GM23338 (cell line): Measurements from ENCODE around the gene ATP8A2. TPM values are rescaled to one million over a fixed set of nuclear protein-coding genes. Genes with fewer than 3 reads are reported as not detected.
A peak's percentile ranks its signal among the peaks of the same experiment; 100 is the strongest.

Source experiments
- ATAC-seq: fragments of 200-7000 bp; cut with Tn5 transposase; 3 replicates; pipeline ENCODE4 v1.9.1; 2020
- DNase-seq: peaks from one replicate; pipeline ENCODE4 v3.0.0-alpha.2; 2015; ENCODE audit warnings: low spot score
- H2AFZ ChIP-seq: fragments of 200-600 bp; sonication (generic); 2 replicates; pipeline ENCODE4 v1.8.0; 2016; ENCODE audit warnings: antibody characterized with exemption, mild to moderate bottlenecking, moderate library complexity
- H3F3A ChIP-seq: fragments of 200-600 bp; sonication (generic); replicated peaks from 2 replicates; pipeline ENCODE4 v1.8.0; 2017; ENCODE audit warnings: antibody characterized with exemption, mixed run types, low read depth
- H3K27ac ChIP-seq: fragments of 200-600 bp; sonication (generic); 2 replicates; pipeline ENCODE4 v1.6.1; 2016; ENCODE audit warnings: low read depth
- H3K27me3 ChIP-seq: fragments of 200-600 bp; sonication (generic); 2 replicates; pipeline ENCODE4 v1.8.0; 2016; ENCODE audit warnings: mild to moderate bottlenecking, mixed run types, moderate library complexity; ENCODE audit not compliant: insufficient read depth
- H3K36me3 ChIP-seq: fragments of 200-600 bp; sonication (generic); 2 replicates; pipeline ENCODE4 v1.8.0; 2016; ENCODE audit warnings: mild to moderate bottlenecking; ENCODE audit not compliant: insufficient read depth
- H3K4me1 ChIP-seq: fragments of 200-600 bp; sonication (generic); 2 replicates; pipeline ENCODE4 v1.8.0; 2016; ENCODE audit warnings: mild to moderate bottlenecking, moderate library complexity; ENCODE audit not compliant: insufficient read depth
- H3K4me2 ChIP-seq: fragments of 200-600 bp; sonication (generic); 2 replicates; pipeline ENCODE4 v1.7.1; 2017; ENCODE audit warnings: mixed run types
- H3K4me3 ChIP-seq: fragments of 200-600 bp; sonication (generic); 2 replicates; pipeline ENCODE4 v1.6.1; 2016; ENCODE audit warnings: mixed run types
- H3K79me2 ChIP-seq: fragments of 200-600 bp; sonication (generic); replicated peaks from 2 replicates; pipeline ENCODE4 v1.8.0; 2017; ENCODE audit warnings: mild to moderate bottlenecking; ENCODE audit not compliant: insufficient read depth
- H3K9me2 ChIP-seq: fragments of 200-600 bp; sonication (generic); 2 replicates; pipeline ENCODE4 v1.8.0; 2017; ENCODE audit not compliant: insufficient read depth
- H4K20me1 ChIP-seq: fragments of 200-600 bp; sonication (generic); replicated peaks from 2 replicates; pipeline ENCODE4 v1.8.0; 2017; ENCODE audit warnings: mild to moderate bottlenecking; ENCODE audit not compliant: insufficient read depth
- H3K27ac Mint-ChIP-seq: 2 replicates; pipeline ENCODE4 v1.8.0; 2020; ENCODE audit warnings: inconsistent platforms, mild to moderate bottlenecking, moderate library complexity, mixed read lengths
- H3K27me3 Mint-ChIP-seq: 3 replicates; pipeline ENCODE4 v1.8.0; 2022; ENCODE audit warnings: low read depth, mild to moderate bottlenecking, moderate library complexity, mixed read lengths, inconsistent platforms; ENCODE audit not compliant: insufficient read depth, poor library complexity
- H3K36me3 Mint-ChIP-seq: 3 replicates; pipeline ENCODE4 v1.8.0; 2021; ENCODE audit warnings: low read depth, mild to moderate bottlenecking, inconsistent platforms, moderate library complexity, mixed read lengths
- H3K4me1 Mint-ChIP-seq: 3 replicates; pipeline ENCODE4 v1.8.0; 2020; ENCODE audit warnings: mild to moderate bottlenecking, inconsistent platforms, mixed read lengths
- H3K4me3 Mint-ChIP-seq: 3 replicates; pipeline ENCODE4 v1.8.0; 2021; ENCODE audit warnings: moderate library complexity, mild to moderate bottlenecking, inconsistent platforms, mixed read lengths
- H3K9me3 Mint-ChIP-seq: 3 replicates; pipeline ENCODE4 v1.8.0; 2020; ENCODE audit warnings: moderate library complexity, mild to moderate bottlenecking, inconsistent platforms, mixed read lengths
- CREB1 ChIP-seq: fragments of 250-450 bp; sonication (Bioruptor Pico); IDR thresholded peaks from 2 replicates; pipeline ENCODE4 v1.5.0; 2020; ENCODE audit warnings: low read depth, mild to moderate bottlenecking, moderate library complexity
- EZH2 ChIP-seq: fragments of 200-600 bp; sonication (generic); IDR thresholded peaks from one replicate; pipeline ENCODE4 v1.8.0; 2017; ENCODE audit warnings: antibody characterized with exemption, mild to moderate bottlenecking, low read depth; ENCODE audit not compliant: unreplicated experiment
- EZH2phosphoT487 ChIP-seq: fragments of 200-600 bp; sonication (generic); IDR thresholded peaks from one replicate; pipeline ENCODE4 v1.8.1; 2018; ENCODE audit warnings: antibody characterized with exemption; ENCODE audit not compliant: unreplicated experiment
- JUNB ChIP-seq: IDR thresholded peaks from one replicate; pipeline ENCODE4 v1.6.1; 2016; ENCODE audit warnings: antibody characterized with exemption; ENCODE audit not compliant: unreplicated experiment
- NANOG ChIP-seq: IDR thresholded peaks from 2 replicates; pipeline ENCODE4 v1.6.1; 2016; ENCODE audit warnings: antibody characterized with exemption, borderline replicate concordance
- POLR2AphosphoS5 ChIP-seq: IDR thresholded peaks from 2 replicates; pipeline ENCODE4 v1.6.1; 2016; ENCODE audit warnings: antibody characterized with exemption, low read depth
- STAT1 ChIP-seq: IDR thresholded peaks from one replicate; pipeline ENCODE4 v1.6.1; 2016; ENCODE audit warnings: antibody characterized with exemption; ENCODE audit not compliant: unreplicated experiment
- ZNF114 ChIP-seq: fragments of 250-450 bp; sonication (Bioruptor Pico); IDR thresholded peaks from 2 replicates; pipeline ENCODE4 v1.5.0; 2020; ENCODE audit warnings: mild to moderate bottlenecking, moderate library complexity
- polyA plus RNA-seq: library from polyadenylated mRNA; unstranded; fragments of >200 nt; fragmentation: Nextera tagmentation; extraction: Ambion mirVana; gene quantifications from 2 replicates; pipeline ENCODE4 v1.2.1, GENCODE V29; 2016
- total RNA-seq: library from RNA; depleted of rRNA; stranded (reverse); fragments of >200 nt; shearing (Covaris generic); gene quantifications from 2 replicates; pipeline ENCODE4 v1.2.3, GENCODE V29; 2014
- TF ChIP-seq, protein P1 (sequence below), 2 experiments: fragments of 200-600 bp in 1 of 2; sonication (generic) in 1 of 2; conservative IDR thresholded peaks; 2 replicates each; pipeline versions ENCODE4 v1.5.1 to v1.6.1; 2016 to 2017; ENCODE audit warnings: antibody characterized with exemption in 2 of 2, low read depth in 2 of 2, mild to moderate bottlenecking in 2 of 2, moderate library complexity in 1 of 2
- TF ChIP-seq, protein P2 (sequence below): fragments of 250-450 bp; sonication (Bioruptor Pico); IDR thresholded peaks from 2 replicates; pipeline ENCODE4 v1.5.0; 2020; ENCODE audit warnings: mild to moderate bottlenecking, moderate library complexity
- TF ChIP-seq, protein P3 (sequence below): IDR thresholded peaks from 2 replicates; pipeline ENCODE4 v1.6.1; 2016; ENCODE audit warnings: antibody characterized with exemption

Gene ATP8A2
- total and polyA plus RNA-seq, 2 experiments from 2014 or later = 5.7 to 8.8 TPM

DNA sequence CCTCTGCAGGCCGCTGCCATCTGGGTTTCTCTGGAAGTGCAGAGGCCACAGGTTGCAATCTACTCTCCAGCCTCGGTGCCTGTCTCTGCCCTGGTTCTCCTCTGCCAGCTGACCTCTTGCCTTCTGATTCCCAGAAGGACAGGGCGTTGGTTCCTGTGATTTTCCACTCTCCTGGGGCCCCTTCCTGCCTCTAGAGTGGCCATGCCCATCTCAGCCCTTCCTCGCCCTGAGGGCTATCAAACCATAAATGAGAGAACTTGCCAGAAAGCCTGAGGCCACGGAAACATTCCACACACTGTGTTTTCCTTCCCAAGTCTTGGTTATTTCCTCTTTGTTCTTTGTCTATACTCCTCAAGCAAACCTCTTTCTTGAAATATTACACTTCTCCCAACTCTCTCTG is 533.8 kb downstream of the ATP8A2 start:
- H3K27ac ChIP-seq = no peak overlapping the region
- no peaks in the 10 kb centered on the region for H4K20me1 ChIP-seq
- Mint-ChIP-seq H3K27me3 (peaks cover 3% of the 10 kb centered on the region), H3K36me3 (peaks cover 6% of the 10 kb centered on the region), H3K9me3 (peaks cover 6% of the 10 kb centered on the region), H3K4me1 (peaks cover 29% of the 10 kb centered on the region), H3K27ac (no peak overlapping the region), H3K4me3 (no peak overlapping the region)
- H3K4me3 ChIP-seq = no peak overlapping the region
- peaks cover 57% of the 10 kb centered on the region for H3K4me1 ChIP-seq
- H3K27me3 ChIP-seq = no peaks in the 10 kb centered on the region
- TF ChIP-seq CREB1 (no peak), JUNB (no peak), STAT1 (no peak), POLR2AphosphoS5 (no peak), EZH2 (no peak), ZNF114 (CRISPR knock-in tag) (no peak), NANOG (no peak), EZH2phosphoT487 (no peak)
- TF ChIP-seq, protein P1, sequence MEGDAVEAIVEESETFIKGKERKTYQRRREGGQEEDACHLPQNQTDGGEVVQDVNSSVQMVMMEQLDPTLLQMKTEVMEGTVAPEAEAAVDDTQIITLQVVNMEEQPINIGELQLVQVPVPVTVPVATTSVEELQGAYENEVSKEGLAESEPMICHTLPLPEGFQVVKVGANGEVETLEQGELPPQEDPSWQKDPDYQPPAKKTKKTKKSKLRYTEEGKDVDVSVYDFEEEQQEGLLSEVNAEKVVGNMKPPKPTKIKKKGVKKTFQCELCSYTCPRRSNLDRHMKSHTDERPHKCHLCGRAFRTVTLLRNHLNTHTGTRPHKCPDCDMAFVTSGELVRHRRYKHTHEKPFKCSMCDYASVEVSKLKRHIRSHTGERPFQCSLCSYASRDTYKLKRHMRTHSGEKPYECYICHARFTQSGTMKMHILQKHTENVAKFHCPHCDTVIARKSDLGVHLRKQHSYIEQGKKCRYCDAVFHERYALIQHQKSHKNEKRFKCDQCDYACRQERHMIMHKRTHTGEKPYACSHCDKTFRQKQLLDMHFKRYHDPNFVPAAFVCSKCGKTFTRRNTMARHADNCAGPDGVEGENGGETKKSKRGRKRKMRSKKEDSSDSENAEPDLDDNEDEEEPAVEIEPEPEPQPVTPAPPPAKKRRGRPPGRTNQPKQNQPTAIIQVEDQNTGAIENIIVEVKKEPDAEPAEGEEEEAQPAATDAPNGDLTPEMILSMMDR (conservative IDR thresholded peaks at IDR 0.05; ENCODE audit: low read depth in 2 of 2) = no peak
- TF ChIP-seq, protein P2, sequence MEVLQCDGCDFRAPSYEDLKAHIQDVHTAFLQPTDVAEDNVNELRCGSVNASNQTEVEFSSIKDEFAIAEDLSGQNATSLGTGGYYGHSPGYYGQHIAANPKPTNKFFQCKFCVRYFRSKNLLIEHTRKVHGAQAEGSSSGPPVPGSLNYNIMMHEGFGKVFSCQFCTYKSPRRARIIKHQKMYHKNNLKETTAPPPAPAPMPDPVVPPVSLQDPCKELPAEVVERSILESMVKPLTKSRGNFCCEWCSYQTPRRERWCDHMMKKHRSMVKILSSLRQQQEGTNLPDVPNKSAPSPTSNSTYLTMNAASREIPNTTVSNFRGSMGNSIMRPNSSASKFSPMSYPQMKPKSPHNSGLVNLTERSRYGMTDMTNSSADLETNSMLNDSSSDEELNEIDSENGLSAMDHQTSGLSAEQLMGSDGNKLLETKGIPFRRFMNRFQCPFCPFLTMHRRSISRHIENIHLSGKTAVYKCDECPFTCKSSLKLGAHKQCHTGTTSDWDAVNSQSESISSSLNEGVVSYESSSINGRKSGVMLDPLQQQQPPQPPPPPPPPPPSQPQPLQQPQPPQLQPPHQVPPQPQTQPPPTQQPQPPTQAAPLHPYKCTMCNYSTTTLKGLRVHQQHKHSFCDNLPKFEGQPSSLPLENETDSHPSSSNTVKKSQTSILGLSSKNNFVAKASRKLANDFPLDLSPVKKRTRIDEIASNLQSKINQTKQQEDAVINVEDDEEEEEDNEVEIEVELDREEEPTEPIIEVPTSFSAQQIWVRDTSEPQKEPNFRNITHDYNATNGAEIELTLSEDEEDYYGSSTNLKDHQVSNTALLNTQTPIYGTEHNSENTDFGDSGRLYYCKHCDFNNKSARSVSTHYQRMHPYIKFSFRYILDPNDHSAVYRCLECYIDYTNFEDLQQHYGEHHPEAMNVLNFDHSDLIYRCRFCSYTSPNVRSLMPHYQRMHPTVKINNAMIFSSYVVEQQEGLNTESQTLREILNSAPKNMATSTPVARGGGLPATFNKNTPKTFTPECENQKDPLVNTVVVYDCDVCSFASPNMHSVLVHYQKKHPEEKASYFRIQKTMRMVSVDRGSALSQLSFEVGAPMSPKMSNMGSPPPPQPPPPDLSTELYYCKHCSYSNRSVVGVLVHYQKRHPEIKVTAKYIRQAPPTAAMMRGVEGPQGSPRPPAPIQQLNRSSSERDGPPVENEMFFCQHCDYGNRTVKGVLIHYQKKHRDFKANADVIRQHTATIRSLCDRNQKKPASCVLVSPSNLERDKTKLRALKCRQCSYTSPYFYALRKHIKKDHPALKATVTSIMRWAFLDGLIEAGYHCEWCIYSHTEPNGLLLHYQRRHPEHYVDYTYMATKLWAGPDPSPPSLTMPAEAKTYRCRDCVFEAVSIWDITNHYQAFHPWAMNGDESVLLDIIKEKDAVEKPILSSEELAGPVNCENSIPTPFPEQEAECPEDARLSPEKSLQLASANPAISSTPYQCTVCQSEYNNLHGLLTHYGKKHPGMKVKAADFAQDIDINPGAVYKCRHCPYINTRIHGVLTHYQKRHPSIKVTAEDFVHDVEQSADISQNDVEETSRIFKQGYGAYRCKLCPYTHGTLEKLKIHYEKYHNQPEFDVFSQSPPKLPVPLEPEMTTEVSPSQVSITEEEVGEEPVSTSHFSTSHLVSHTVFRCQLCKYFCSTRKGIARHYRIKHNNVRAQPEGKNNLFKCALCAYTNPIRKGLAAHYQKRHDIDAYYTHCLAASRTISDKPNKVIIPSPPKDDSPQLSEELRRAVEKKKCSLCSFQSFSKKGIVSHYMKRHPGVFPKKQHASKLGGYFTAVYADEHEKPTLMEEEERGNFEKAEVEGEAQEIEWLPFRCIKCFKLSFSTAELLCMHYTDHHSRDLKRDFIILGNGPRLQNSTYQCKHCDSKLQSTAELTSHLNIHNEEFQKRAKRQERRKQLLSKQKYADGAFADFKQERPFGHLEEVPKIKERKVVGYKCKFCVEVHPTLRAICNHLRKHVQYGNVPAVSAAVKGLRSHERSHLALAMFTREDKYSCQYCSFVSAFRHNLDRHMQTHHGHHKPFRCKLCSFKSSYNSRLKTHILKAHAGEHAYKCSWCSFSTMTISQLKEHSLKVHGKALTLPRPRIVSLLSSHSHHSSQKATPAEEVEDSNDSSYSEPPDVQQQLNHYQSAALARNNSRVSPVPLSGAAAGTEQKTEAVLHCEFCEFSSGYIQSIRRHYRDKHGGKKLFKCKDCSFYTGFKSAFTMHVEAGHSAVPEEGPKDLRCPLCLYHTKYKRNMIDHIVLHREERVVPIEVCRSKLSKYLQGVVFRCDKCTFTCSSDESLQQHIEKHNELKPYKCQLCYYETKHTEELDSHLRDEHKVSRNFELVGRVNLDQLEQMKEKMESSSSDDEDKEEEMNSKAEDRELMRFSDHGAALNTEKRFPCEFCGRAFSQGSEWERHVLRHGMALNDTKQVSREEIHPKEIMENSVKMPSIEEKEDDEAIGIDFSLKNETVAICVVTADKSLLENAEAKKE = no peak
- TF ChIP-seq, protein P3, sequence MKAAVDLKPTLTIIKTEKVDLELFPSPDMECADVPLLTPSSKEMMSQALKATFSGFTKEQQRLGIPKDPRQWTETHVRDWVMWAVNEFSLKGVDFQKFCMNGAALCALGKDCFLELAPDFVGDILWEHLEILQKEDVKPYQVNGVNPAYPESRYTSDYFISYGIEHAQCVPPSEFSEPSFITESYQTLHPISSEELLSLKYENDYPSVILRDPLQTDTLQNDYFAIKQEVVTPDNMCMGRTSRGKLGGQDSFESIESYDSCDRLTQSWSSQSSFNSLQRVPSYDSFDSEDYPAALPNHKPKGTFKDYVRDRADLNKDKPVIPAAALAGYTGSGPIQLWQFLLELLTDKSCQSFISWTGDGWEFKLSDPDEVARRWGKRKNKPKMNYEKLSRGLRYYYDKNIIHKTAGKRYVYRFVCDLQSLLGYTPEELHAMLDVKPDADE = no peak
- no peak for ATAC-seq
- no peak overlapping the region for H2AFZ ChIP-seq
- DNase-seq = no peak
- peaks cover 6% of the 10 kb centered on the region; the same call in 1 of the 2 replicates for H3F3A ChIP-seq
- peak overlapping the region; percentile 10; the same call in 1 of the 2 replicates for H3K4me2 ChIP-seq
- no peaks in the 10 kb centered on the region for H3K79me2 ChIP-seq
- H3K36me3 ChIP-seq = no peaks in the 10 kb centered on the region
- peaks cover 10% of the 10 kb centered on the region for H3K9me2 ChIP-seq
